Neural cell (in vitro differentiated cells): ENCODE measurements around the gene MAML3. TPM values are rescaled to one million over a fixed set of nuclear protein-coding genes. Genes with fewer than 3 reads are reported as not detected.

Experiments
- H2AFZ ChIP-seq: fragments of 200-600, 300-800 bp; sonication (generic), shearing (Covaris generic); 2 replicates; pipeline ENCODE4 v1.6.0; 2014; ENCODE audit warnings: low read depth, mild to moderate bottlenecking, antibody characterized with exemption, low read length, moderate library complexity
- H3F3A ChIP-seq: fragments of 200-600 bp; shearing (Covaris generic); 2 replicates; pipeline ENCODE4 v1.6.1; 2016; ENCODE audit warnings: mild to moderate bottlenecking, moderate library complexity, mixed read lengths, antibody characterized with exemption, low read length; ENCODE audit not compliant: insufficient read depth, poor library complexity, severe bottlenecking
- H3K27ac ChIP-seq: fragments of 200-600, 300-800 bp; sonication (generic), shearing (Covaris generic); 2 replicates; pipeline ENCODE4 v1.5.1; 2014; ENCODE audit warnings: mild to moderate bottlenecking, low read length, moderate library complexity
- H3K27me3 ChIP-seq: fragments of 300-800, 200-600 bp; sonication (generic), shearing (Covaris generic); 2 replicates; pipeline ENCODE4 v1.6.0; 2014; ENCODE audit warnings: mild to moderate bottlenecking, low read depth, low read length, moderate library complexity; ENCODE audit not compliant: insufficient read depth
- H3K36me3 ChIP-seq: fragments of 300-800, 200-600 bp; sonication (generic), shearing (Covaris generic); 2 replicates; pipeline ENCODE4 v1.5.1; 2014; ENCODE audit warnings: mild to moderate bottlenecking, antibody characterized with exemption, low read length, moderate library complexity; ENCODE audit not compliant: insufficient read depth
- H3K4me2 ChIP-seq: fragments of 300-800, 200-600 bp; sonication (generic), shearing (Covaris generic); 2 replicates; pipeline ENCODE4 v1.6.0; 2014; ENCODE audit warnings: mild to moderate bottlenecking, low read length
- H3K4me3 ChIP-seq: fragments of 300-800, 200-600 bp; sonication (generic), shearing (Covaris generic); 2 replicates; pipeline ENCODE4 v1.5.1; 2014; ENCODE audit warnings: mild to moderate bottlenecking, low read length, moderate library complexity
- H3K79me2 ChIP-seq: fragments of 200-600 bp; shearing (Covaris generic); replicated peaks from 2 replicates; pipeline ENCODE4 v1.6.0; 2014; ENCODE audit warnings: mild to moderate bottlenecking, low read length, moderate library complexity; ENCODE audit not compliant: insufficient read depth
- H3K9ac ChIP-seq: fragments of 300-800, 200-600 bp; sonication (generic), shearing (Covaris generic); 2 replicates; pipeline ENCODE4 v1.6.1; 2016; ENCODE audit warnings: mild to moderate bottlenecking, low read length, mixed read lengths
- H3K9me2 ChIP-seq: fragments of 200-600 bp; shearing (Covaris generic); 2 replicates; pipeline ENCODE4 v1.6.1; 2016; ENCODE audit warnings: mild to moderate bottlenecking, low read length, mixed read lengths; ENCODE audit not compliant: insufficient read depth
- H3K9me3 ChIP-seq: fragments of 200-600, 300-800 bp; sonication (generic), shearing (Covaris generic); 2 replicates; pipeline ENCODE4 v1.6.1; 2016; ENCODE audit warnings: mild to moderate bottlenecking, mixed run types, low read length, moderate library complexity, mixed read lengths
- H4K20me1 ChIP-seq: fragments of 200-600 bp; shearing (Covaris generic); 2 replicates; pipeline ENCODE4 v1.6.1; 2016; ENCODE audit warnings: mild to moderate bottlenecking, mixed run types; ENCODE audit not compliant: insufficient read depth
- EP300 ChIP-seq: fragments of 450-650 bp; conservative IDR thresholded peaks from 2 replicates; pipeline ENCODE4 v1.6.1; 2014; ENCODE audit warnings: antibody characterized with exemption, mild to moderate bottlenecking, moderate library complexity; ENCODE audit not compliant: poor library complexity, severe bottlenecking
- EZH2 ChIP-seq: fragments of 200-600, 300-800 bp; shearing (Covaris generic), sonication (generic); IDR thresholded peaks from 2 replicates; pipeline ENCODE4 v1.6.1; 2014; ENCODE audit warnings: antibody characterized with exemption, low read length, borderline replicate concordance, mild to moderate bottlenecking; ENCODE audit not compliant: insufficient read depth, poor library complexity, severe bottlenecking
- MXI1 ChIP-seq: fragments of 450-650 bp; conservative IDR thresholded peaks from 2 replicates; pipeline ENCODE4 v1.6.1; 2014; ENCODE audit warnings: antibody characterized with exemption, mild to moderate bottlenecking; ENCODE audit not compliant: poor library complexity, severe bottlenecking
- POLR2AphosphoS5 ChIP-seq: IDR thresholded peaks from 2 replicates; pipeline ENCODE4 v1.6.1; 2012
- RAD21 ChIP-seq: fragments of 450-650 bp; conservative IDR thresholded peaks from 2 replicates; pipeline ENCODE4 v1.6.1; 2014; ENCODE audit warnings: antibody characterized with exemption, mild to moderate bottlenecking, moderate library complexity
- REST ChIP-seq: IDR thresholded peaks from 2 replicates; pipeline ENCODE4 v1.6.1; 2012; ENCODE audit warnings: borderline replicate concordance
- SMC3 ChIP-seq: fragments of 450-650 bp; conservative IDR thresholded peaks from 2 replicates; pipeline ENCODE4 v1.6.1; 2014; ENCODE audit warnings: antibody characterized with exemption, mild to moderate bottlenecking, moderate library complexity; ENCODE audit not compliant: poor library complexity
- TAF1 ChIP-seq: IDR thresholded peaks from 2 replicates; pipeline ENCODE4 v1.6.1; 2012; ENCODE audit warnings: low read depth
- polyA plus RNA-seq: library from polyadenylated mRNA; depleted of rRNA; stranded (reverse); fragments of >200 nt; gene quantifications from 2 replicates; pipeline ENCODE4 v1.2.3, GENCODE V29; 2014
- TF ChIP-seq, protein P1 (sequence below): fragments of 450-650 bp; IDR thresholded peaks from 2 replicates; pipeline ENCODE4 v1.5.1; 2014; ENCODE audit warnings: antibody characterized with exemption, mild to moderate bottlenecking, moderate library complexity; ENCODE audit not compliant: poor library complexity, severe bottlenecking

The MAML3 gene
- polyA plus RNA-seq, 1 donor from 2014 or later = 10.2 TPM

DNA sequence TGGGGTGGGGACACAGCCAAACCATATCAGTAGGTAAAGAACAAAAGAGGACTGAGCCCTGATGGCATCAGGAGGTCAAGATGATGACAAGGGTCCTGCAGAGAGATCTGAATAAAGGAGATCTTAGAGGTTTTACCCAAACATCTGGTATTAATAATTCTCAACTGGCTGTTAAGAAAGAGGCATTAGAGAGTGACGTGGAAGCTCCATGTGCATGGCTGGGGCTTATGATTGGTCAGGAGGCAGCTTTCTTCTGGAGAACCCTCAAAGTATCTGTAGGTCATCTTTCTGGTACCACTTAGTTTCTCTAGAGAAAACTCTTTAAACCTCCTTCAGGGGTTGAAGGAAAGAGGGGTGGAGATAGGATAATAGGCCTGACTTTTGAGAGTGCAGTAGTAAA is 469.6 kb downstream of the MAML3 start:
- H3K79me2 ChIP-seq = no peaks in the 10 kb centered on the region
- H3K36me3 ChIP-seq = no peaks in the 10 kb centered on the region
- TF ChIP-seq EP300 (no peak), POLR2AphosphoS5 (no peak), EZH2 (no peak), TAF1 (no peak)
- TF ChIP-seq, protein P1, sequence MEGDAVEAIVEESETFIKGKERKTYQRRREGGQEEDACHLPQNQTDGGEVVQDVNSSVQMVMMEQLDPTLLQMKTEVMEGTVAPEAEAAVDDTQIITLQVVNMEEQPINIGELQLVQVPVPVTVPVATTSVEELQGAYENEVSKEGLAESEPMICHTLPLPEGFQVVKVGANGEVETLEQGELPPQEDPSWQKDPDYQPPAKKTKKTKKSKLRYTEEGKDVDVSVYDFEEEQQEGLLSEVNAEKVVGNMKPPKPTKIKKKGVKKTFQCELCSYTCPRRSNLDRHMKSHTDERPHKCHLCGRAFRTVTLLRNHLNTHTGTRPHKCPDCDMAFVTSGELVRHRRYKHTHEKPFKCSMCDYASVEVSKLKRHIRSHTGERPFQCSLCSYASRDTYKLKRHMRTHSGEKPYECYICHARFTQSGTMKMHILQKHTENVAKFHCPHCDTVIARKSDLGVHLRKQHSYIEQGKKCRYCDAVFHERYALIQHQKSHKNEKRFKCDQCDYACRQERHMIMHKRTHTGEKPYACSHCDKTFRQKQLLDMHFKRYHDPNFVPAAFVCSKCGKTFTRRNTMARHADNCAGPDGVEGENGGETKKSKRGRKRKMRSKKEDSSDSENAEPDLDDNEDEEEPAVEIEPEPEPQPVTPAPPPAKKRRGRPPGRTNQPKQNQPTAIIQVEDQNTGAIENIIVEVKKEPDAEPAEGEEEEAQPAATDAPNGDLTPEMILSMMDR = no peak
- H3K27ac ChIP-seq = no peak overlapping the region
- H3K4me3 ChIP-seq = no peak overlapping the region
- H3K4me2 ChIP-seq = no peak overlapping the region
- H2AFZ ChIP-seq = no peak overlapping the region
- H4K20me1 ChIP-seq = no peaks in the 10 kb centered on the region
- H3K27me3 ChIP-seq = no peaks in the 10 kb centered on the region
- no peaks in the 10 kb centered on the region for H3F3A ChIP-seq
- H3K9me3 ChIP-seq = no peaks in the 10 kb centered on the region
- H3K9ac ChIP-seq = no peak overlapping the region
- H3K9me2 ChIP-seq = no peaks in the 10 kb centered on the region

DNA sequence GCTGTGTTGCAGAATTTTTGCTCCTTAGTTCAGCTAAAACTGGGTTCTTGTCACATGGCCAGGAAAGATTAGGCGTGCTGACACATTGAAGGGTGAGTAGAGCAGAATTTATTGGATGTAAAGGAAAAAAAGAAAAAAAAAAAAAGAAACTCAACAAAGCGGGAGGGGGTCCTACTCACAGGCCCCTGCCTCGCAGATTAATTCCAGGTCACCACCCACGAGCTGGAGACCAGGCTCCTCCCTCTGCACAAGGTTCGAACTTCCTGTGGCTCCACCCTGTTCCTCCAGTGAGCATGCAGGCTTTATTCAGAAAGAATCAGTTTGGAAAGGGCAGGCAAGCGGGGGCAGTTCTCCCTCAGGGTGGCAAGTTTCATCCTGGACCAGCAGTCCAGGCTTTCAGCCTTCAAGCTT is 471.2 kb downstream of the MAML3 start:
- H3K27me3 ChIP-seq = no peaks in the 10 kb centered on the region
- H3K4me2 ChIP-seq = no peak overlapping the region
- H3K27ac ChIP-seq = no peak overlapping the region
- H3K4me3 ChIP-seq = no peak overlapping the region
- H3K9me2 ChIP-seq = no peaks in the 10 kb centered on the region
- no peaks in the 10 kb centered on the region for H4K20me1 ChIP-seq
- no peaks in the 10 kb centered on the region for H3F3A ChIP-seq
- no peaks in the 10 kb centered on the region for H3K36me3 ChIP-seq
- H3K79me2 ChIP-seq = no peaks in the 10 kb centered on the region
- H3K9ac ChIP-seq = no peak overlapping the region
- no peaks in the 10 kb centered on the region for H3K9me3 ChIP-seq
- no peak overlapping the region for H2AFZ ChIP-seq
- no peak for TF ChIP-seq POLR2AphosphoS5
- TF ChIP-seq EZH2 = no peak
- no peak for TF ChIP-seq SMC3
- TF ChIP-seq MXI1 = no peak
- TF ChIP-seq REST = no peak
- TF ChIP-seq, protein P1 = no peak
- TF ChIP-seq EP300 = no peak
- TF ChIP-seq RAD21 = no peak
- TF ChIP-seq TAF1 = no peak
